ENCODE data around the gene PSEN1. TPM values are rescaled to one million over a fixed set of nuclear protein-coding genes. Genes with fewer than 3 reads are reported as not detected.

PSEN1 gene
- total RNA-seq, 2 donors from 2014 or later, result 76.4 to 103 TPM

DNA sequence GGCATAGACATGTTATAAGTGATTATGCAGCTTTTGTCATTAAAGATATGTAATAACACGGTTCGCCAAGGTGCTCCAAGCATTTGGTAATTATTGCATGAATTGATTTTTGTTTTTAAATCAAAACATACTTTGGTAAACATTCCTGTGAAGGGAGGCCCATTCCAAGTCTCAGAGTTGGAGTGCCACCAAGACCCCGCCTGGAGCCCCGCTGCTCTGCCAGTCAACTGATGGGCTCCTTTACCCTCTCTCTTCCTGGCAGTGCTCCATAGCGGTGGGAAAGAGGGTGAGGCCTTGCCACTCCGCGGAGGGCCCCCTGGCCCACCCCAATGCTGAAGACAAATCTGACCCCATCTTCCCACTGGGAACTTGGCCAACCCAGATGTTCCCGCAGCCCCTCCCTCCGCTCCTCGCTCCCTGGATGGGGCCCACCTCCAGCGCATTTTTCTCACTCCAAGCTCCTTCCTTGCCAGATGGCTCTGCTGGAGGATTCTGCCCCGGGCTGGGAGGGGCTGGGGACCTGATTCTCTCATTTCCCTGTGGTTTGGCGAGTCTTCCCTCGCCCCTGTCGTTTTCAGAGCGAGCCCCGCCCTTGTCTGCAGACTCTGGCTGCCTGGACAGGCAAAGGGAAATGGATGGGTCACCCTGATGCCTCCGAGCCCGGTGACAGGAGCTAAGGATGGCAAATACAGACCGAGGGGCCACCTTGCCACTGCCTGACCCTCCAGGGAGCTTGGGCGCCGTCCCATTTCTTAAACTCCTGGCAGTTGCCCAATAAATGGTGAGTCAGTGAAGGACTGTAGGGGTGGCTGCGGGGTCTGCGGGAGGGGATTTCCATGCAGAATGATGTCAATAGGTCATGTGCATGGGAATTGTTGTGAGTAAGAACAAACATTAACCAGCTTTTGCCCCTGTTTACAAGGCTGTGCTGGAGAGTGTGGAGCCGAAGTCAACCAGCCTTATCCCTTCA is 91.8 kb downstream of the PSEN1 start:
- intact Hi-C loops (cut with DNase I), result no loop called here
- Histone ChIP-seq H3K9me3 (no peaks in the 10 kb centered on the region), H3K4me3 (no peak overlapping the region), H3K36me3 (no peaks in the 10 kb centered on the region), H3K27ac (peak overlapping the region; percentile 2), H3K9ac (ENCODE audit: low read depth in 2 of 2, low read length in 2 of 2) (no peak overlapping the region), H3K4me1 (no peaks in the 10 kb centered on the region), H3K27me3 (no peaks in the 10 kb centered on the region)
- TF ChIP-seq, protein P1, sequence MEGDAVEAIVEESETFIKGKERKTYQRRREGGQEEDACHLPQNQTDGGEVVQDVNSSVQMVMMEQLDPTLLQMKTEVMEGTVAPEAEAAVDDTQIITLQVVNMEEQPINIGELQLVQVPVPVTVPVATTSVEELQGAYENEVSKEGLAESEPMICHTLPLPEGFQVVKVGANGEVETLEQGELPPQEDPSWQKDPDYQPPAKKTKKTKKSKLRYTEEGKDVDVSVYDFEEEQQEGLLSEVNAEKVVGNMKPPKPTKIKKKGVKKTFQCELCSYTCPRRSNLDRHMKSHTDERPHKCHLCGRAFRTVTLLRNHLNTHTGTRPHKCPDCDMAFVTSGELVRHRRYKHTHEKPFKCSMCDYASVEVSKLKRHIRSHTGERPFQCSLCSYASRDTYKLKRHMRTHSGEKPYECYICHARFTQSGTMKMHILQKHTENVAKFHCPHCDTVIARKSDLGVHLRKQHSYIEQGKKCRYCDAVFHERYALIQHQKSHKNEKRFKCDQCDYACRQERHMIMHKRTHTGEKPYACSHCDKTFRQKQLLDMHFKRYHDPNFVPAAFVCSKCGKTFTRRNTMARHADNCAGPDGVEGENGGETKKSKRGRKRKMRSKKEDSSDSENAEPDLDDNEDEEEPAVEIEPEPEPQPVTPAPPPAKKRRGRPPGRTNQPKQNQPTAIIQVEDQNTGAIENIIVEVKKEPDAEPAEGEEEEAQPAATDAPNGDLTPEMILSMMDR (IDR thresholded peaks at IDR 0.05), result no peak
- peak; percentile 30 for DNase-seq

GRCh38 chr14:73230051-73230450 is 93.7 kb downstream of the PSEN1 start:
- H3K9me3 ChIP-seq, result no peaks in the 10 kb centered on the region

GRCh38 chr14:73231981-73232851 is 95.9 kb downstream of the PSEN1 start:
- H3K9me3 ChIP-seq, result no peaks in the 10 kb centered on the region
- DNase-seq, result no peak

More at GRCh38 chr14:73230051-73230450, 93.7 kb downstream of the PSEN1 start:
- H3K36me3 ChIP-seq, result no peaks in the 10 kb centered on the region
- no peak overlapping the region for H3K4me3 ChIP-seq
- no peaks in the 10 kb centered on the region for H3K4me1 ChIP-seq
- H3K27me3 ChIP-seq, result no peaks in the 10 kb centered on the region
- intact Hi-C loops (cut with DNase I), result no loop called here
- H3K27ac ChIP-seq, result no peak overlapping the region
- H3K9ac ChIP-seq (ENCODE audit: low read depth in 2 of 2, low read length in 2 of 2), result no peak overlapping the region
- TF ChIP-seq, protein P1 (IDR thresholded peaks at IDR 0.05), result no peak
- no peak for DNase-seq

GRCh38 chr14:73232984-73233383 is 96.7 kb downstream of the PSEN1 start:
- Histone ChIP-seq H3K36me3 (no peaks in the 10 kb centered on the region), H3K9ac (ENCODE audit: low read depth in 2 of 2, low read length in 2 of 2) (no peak overlapping the region), H3K4me3 (no peak overlapping the region), H3K27me3 (peaks cover 9% of the 10 kb centered on the region), H3K27ac (no peak overlapping the region), H3K9me3 (no peaks in the 10 kb centered on the region), H3K4me1 (peaks cover 3% of the 10 kb centered on the region)
- intact Hi-C loops (cut with DNase I), result no loop called here
- TF ChIP-seq, protein P1 (IDR thresholded peaks at IDR 0.05), result no peak
- DNase-seq, result no peak

More at GRCh38 chr14:73231981-73232851, 95.9 kb downstream of the PSEN1 start:
- H3K36me3 ChIP-seq, result no peaks in the 10 kb centered on the region
- peaks cover 2% of the 10 kb centered on the region for H3K27me3 ChIP-seq
- H3K27ac ChIP-seq, result no peak overlapping the region
- H3K9ac ChIP-seq (ENCODE audit: low read depth in 2 of 2, low read length in 2 of 2), result no peak overlapping the region
- no peak overlapping the region for H3K4me3 ChIP-seq
- no peaks in the 10 kb centered on the region for H3K4me1 ChIP-seq
- TF ChIP-seq, protein P1 (IDR thresholded peaks at IDR 0.05), result no peak
- intact Hi-C loops (cut with DNase I), result no loop called here

DNA sequence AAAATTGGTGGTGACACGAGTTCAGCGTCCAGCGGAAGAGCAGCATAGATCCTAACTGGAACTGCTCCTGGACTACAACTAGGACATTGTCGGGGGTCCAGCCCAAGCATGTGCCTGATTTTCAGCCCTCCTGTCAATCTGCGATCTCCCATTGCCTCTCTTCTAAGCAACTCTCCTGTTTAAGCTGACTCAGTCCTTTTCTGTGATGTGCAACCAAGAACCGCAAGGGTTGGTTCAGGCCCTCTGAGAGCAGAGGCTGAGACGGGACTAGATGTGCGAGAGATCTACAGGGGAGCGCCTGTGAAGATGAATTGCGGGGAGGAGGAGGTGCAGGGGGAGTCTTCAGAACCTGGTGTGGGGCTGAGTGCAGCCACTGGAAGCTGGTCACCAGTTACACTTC is 97.3 kb downstream of the PSEN1 start:
- H3K4me1 ChIP-seq, result peaks cover 8% of the 10 kb centered on the region

More for the DNA sequence above, 97.3 kb downstream of the PSEN1 start:
- intact Hi-C loops (cut with DNase I), result no loop called here
- no peaks in the 10 kb centered on the region for H3K9me3 ChIP-seq
- no peak overlapping the region for H3K9ac ChIP-seq (ENCODE audit: low read depth in 2 of 2, low read length in 2 of 2)
- no peak overlapping the region for H3K27ac ChIP-seq
- no peaks in the 10 kb centered on the region for H3K36me3 ChIP-seq
- DNase-seq, result no peak
- no peak overlapping the region for H3K4me3 ChIP-seq
- peaks cover 15% of the 10 kb centered on the region for H3K27me3 ChIP-seq
- TF ChIP-seq, protein P1 (IDR thresholded peaks at IDR 0.05), result no peak
